ENCODE results near the gene NCOR1. TPM values are rescaled to one million over a fixed set of nuclear protein-coding genes. Genes with fewer than 3 reads are reported as not detected.

NCOR1 gene
- polyA plus RNA-seq, 3 donors, result 23.2 to 47.0 (median 37.9) TPM

- Mint-ChIP-seq H3K27ac (peak overlapping the region in 2 of 7 donors; percentile 27 to 69), H3K9me3 (no peaks in the 10 kb centered on the region), H3K36me3 (peaks cover 86 to 93% of the 10 kb centered on the region in 2 donors), H3K4me3 (no peak overlapping the region), H3K27me3 (ENCODE audit: low read depth in 3 of 3) (no peaks in the 10 kb centered on the region), H3K4me1 (peaks cover 5% of the 10 kb centered on the region)
- Histone ChIP-seq H3K4me2 (replicated peaks; ENCODE audit: extremely low read depth, low read length, poor library complexity, severe bottlenecking) (no peak overlapping the region), H2AFZ (ENCODE audit: insufficient read depth, low read depth, low read length, poor library complexity, severe bottlenecking) (no peak overlapping the region), H3K9ac (ENCODE audit: insufficient read depth, low read length, poor library complexity, severe bottlenecking) (no peak overlapping the region), H3K36me3 (replicated peaks in 1 of 2; ENCODE audit: control insufficient read depth in 1 of 2, insufficient read depth in 2 of 2, low read length in 2 of 2) (peaks cover 90 to 98% of the 10 kb centered on the region in 2 donors), H3K79me2 (ENCODE audit: insufficient read depth, low read length) (peaks cover 2% of the 10 kb centered on the region), H3K27ac (ENCODE audit: low read depth in 1 of 2, low read length in 2 of 2) (no peak overlapping the region), H3K4me3 (replicated peaks in 1 of 3; ENCODE audit: low read depth in 2 of 3, low read length in 3 of 3) (no peak overlapping the region), H4K20me1 (ENCODE audit: insufficient read depth, low read length) (peaks cover 13% of the 10 kb centered on the region), H3K27me3 (ENCODE audit: control insufficient read depth in 2 of 2, insufficient read depth in 2 of 2, low read length in 2 of 2) (no peaks in the 10 kb centered on the region), H3K4me1 (ENCODE audit: control insufficient read depth in 1 of 2, insufficient read depth in 2 of 2, low read length in 2 of 2) (no peaks in the 10 kb centered on the region), H3K9me3 (replicated peaks in 1 of 2; ENCODE audit: control insufficient read depth in 1 of 2, insufficient read depth in 1 of 2, low read length in 2 of 2) (no peaks in the 10 kb centered on the region)
- WGBS (ENCODE audit: insufficient coverage), result no CpG with 5 or more reads among the region's 5 CpGs
- no peak for DNase-seq
- intact Hi-C loops (cut with micrococcal nuclease), result no loop called here
- TF ChIP-seq, protein P1, sequence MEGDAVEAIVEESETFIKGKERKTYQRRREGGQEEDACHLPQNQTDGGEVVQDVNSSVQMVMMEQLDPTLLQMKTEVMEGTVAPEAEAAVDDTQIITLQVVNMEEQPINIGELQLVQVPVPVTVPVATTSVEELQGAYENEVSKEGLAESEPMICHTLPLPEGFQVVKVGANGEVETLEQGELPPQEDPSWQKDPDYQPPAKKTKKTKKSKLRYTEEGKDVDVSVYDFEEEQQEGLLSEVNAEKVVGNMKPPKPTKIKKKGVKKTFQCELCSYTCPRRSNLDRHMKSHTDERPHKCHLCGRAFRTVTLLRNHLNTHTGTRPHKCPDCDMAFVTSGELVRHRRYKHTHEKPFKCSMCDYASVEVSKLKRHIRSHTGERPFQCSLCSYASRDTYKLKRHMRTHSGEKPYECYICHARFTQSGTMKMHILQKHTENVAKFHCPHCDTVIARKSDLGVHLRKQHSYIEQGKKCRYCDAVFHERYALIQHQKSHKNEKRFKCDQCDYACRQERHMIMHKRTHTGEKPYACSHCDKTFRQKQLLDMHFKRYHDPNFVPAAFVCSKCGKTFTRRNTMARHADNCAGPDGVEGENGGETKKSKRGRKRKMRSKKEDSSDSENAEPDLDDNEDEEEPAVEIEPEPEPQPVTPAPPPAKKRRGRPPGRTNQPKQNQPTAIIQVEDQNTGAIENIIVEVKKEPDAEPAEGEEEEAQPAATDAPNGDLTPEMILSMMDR (IDR thresholded peaks at IDR 0.05), result no peak
Measured at GRCh38 chr17:16026895-16027294, 188.4 kb downstream of the NCOR1 start.

GRCh38 chr17:16025202-16025601, 190.1 kb downstream of the NCOR1 start:
- peak overlapping the region in 1 of 7 donors; percentile 28 for H3K27ac Mint-ChIP-seq
- H3K4me3 Mint-ChIP-seq, result no peak overlapping the region
- no CpG with 5 or more reads among the region's 1 CpG for WGBS (ENCODE audit: insufficient coverage)
- H3K27me3 Mint-ChIP-seq (ENCODE audit: low read depth in 3 of 3), result no peaks in the 10 kb centered on the region
- Histone ChIP-seq H3K9me3 (replicated peaks in 1 of 2; ENCODE audit: control insufficient read depth in 1 of 2, insufficient read depth in 1 of 2, low read length in 2 of 2) (no peaks in the 10 kb centered on the region), H3K4me2 (replicated peaks; ENCODE audit: extremely low read depth, low read length, poor library complexity, severe bottlenecking) (no peak overlapping the region), H3K27me3 (ENCODE audit: control insufficient read depth in 2 of 2, insufficient read depth in 2 of 2, low read length in 2 of 2) (no peaks in the 10 kb centered on the region), H3K4me1 (ENCODE audit: control insufficient read depth in 1 of 2, insufficient read depth in 2 of 2, low read length in 2 of 2) (no peaks in the 10 kb centered on the region), H3K36me3 (replicated peaks in 1 of 2; ENCODE audit: control insufficient read depth in 1 of 2, insufficient read depth in 2 of 2, low read length in 2 of 2) (peaks cover 76 to 95% of the 10 kb centered on the region in 2 donors), H4K20me1 (ENCODE audit: insufficient read depth, low read length) (peaks cover 18% of the 10 kb centered on the region), H3K79me2 (ENCODE audit: insufficient read depth, low read length) (peaks cover 9% of the 10 kb centered on the region), H3K4me3 (replicated peaks in 1 of 3; ENCODE audit: low read depth in 2 of 3, low read length in 3 of 3) (no peak overlapping the region), H3K27ac (ENCODE audit: low read depth in 1 of 2, low read length in 2 of 2) (no peak overlapping the region), H3K9ac (ENCODE audit: insufficient read depth, low read length, poor library complexity, severe bottlenecking) (no peak overlapping the region), H2AFZ (ENCODE audit: insufficient read depth, low read depth, low read length, poor library complexity, severe bottlenecking) (no peak overlapping the region)
- no peaks in the 10 kb centered on the region for H3K9me3 Mint-ChIP-seq
- peaks cover 5% of the 10 kb centered on the region for H3K4me1 Mint-ChIP-seq
- H3K36me3 Mint-ChIP-seq, result peaks cover 78 to 86% of the 10 kb centered on the region in 2 donors
- DNase-seq, result no peak
- intact Hi-C loops (cut with micrococcal nuclease), result loop anchor here in 1 of 2 donors (1.0 kb wide), 1 partner anchor 20 kb away; no protein-coding TSS in a partner anchor
- TF ChIP-seq, protein P1 (IDR thresholded peaks at IDR 0.05), result no peak

All from CD14-positive monocyte (primary cell).